Kidney capillary endothelial cell (primary cell): ENCODE results near the gene BRIX1.

Experiments
- DNase-seq: peaks from one replicate; pipeline ENCODE4 v3.0.0-alpha.2; 2018; ENCODE audit warnings: low spot score

Gene BRIX1

GRCh38 chr5:34915139-34915855 is at the start of gene BRIX1, which contains the start of gene RAD1:
Gene BRIX1, plus strand, starts transcription at chr5:34915711. Its CDS starts 28 bp downstream, at chr5:34915739.
Gene RAD1, minus strand, starts transcription at chr5:34915504. Its CDS starts 612 bp downstream, at chr5:34914892.
- DNase-seq, result peak; percentile 96

- DNase-seq, result no peak
Observed at GRCh38 chr5:34866989-34867471, 48.5 kb upstream of the BRIX1 start.

- no peak for DNase-seq
Observed at GRCh38 chr5:34867660-34868059, 47.9 kb upstream of the BRIX1 start.

- no peak for DNase-seq
Observed at GRCh38 chr5:34868791-34869190, 46.7 kb upstream of the BRIX1 start.

- no peak for DNase-seq
Observed at GRCh38 chr5:34869256-34869655, 46.3 kb upstream of the BRIX1 start.

GRCh38 chr5:34870382-34870781 is 45.1 kb upstream of the BRIX1 start:
- DNase-seq, result no peak

GRCh38 chr5:34876275-34876674 is 39.2 kb upstream of the BRIX1 start:
- no peak for DNase-seq

GRCh38 chr5:34881246-34881645 is 34.3 kb upstream of the BRIX1 start:
- DNase-seq, result no peak

GRCh38 chr5:34886392-34887119 is 29.0 kb upstream of the BRIX1 start:
- DNase-seq, result no peak

- no peak for DNase-seq
Observed at GRCh38 chr5:34889394-34889793, 26.1 kb upstream of the BRIX1 start.

- no peak for DNase-seq
Observed at GRCh38 chr5:34891981-34892380, 23.5 kb upstream of the BRIX1 start.

- DNase-seq, result no peak
Observed at GRCh38 chr5:34892414-34892813, 23.1 kb upstream of the BRIX1 start.

- no peak for DNase-seq
Observed at GRCh38 chr5:34894716-34895115, 20.8 kb upstream of the BRIX1 start.

GRCh38 chr5:34895641-34896419 is 19.7 kb upstream of the BRIX1 start:
- no peak for DNase-seq

- no peak for DNase-seq
Observed at GRCh38 chr5:34897646-34898045, 17.9 kb upstream of the BRIX1 start.

GRCh38 chr5:34898258-34898895 is 17.1 kb upstream of the BRIX1 start:
- DNase-seq, result peak; percentile 70

- no peak for DNase-seq
Observed at GRCh38 chr5:34899066-34899465, 16.4 kb upstream of the BRIX1 start.

GRCh38 chr5:34900652-34901051 is 14.9 kb upstream of the BRIX1 start:
- no peak for DNase-seq

- no peak for DNase-seq
Observed at GRCh38 chr5:34903260-34903659, 12.3 kb upstream of the BRIX1 start.

GRCh38 chr5:34905564-34905963 is 9.9 kb upstream of the BRIX1 start:
- DNase-seq, result peak; percentile 24

- no peak for DNase-seq
Observed at GRCh38 chr5:34913072-34913471, 2.4 kb upstream of the BRIX1 start.

GRCh38 chr5:34914671-34915138 is 806 bp upstream of the BRIX1 start:
- DNase-seq, result no peak
